GM12875 (cell line): Measurements from ENCODE around the gene UBE4A.

Source experiments
- H3K4me3 ChIP-seq: one replicate; pipeline ENCODE4 v1.5.1; 2011; ENCODE audit warnings: low read depth, low read length, control low read depth
- CTCF ChIP-seq: IDR thresholded peaks from 2 replicates; pipeline ENCODE4 v1.5.1; 2011; ENCODE audit warnings: low read depth, mild to moderate bottlenecking, control low read depth, inconsistent platforms, low read length, moderate library complexity, borderline replicate concordance; ENCODE audit not compliant: insufficient read depth

The UBE4A gene

GRCh38 chr11:118437208-118438125, 78.1 kb downstream of the UBE4A start:
- H3K4me3 ChIP-seq = peak overlapping the region; percentile 93
- no peak for TF ChIP-seq CTCF

GRCh38 chr11:118438314-118438931, 79.0 kb downstream of the UBE4A start:
- peak overlapping the region; percentile 93 for H3K4me3 ChIP-seq

GRCh38 chr11:118439646-118440045, 80.2 kb downstream of the UBE4A start:
- H3K4me3 ChIP-seq = no peak overlapping the region

More at GRCh38 chr11:118438314-118438931, 79.0 kb downstream of the UBE4A start:
- no peak for TF ChIP-seq CTCF

GRCh38 chr11:118441770-118442275, 82.4 kb downstream of the UBE4A start:
- no peak overlapping the region for H3K4me3 ChIP-seq
- TF ChIP-seq CTCF = no peak

More at GRCh38 chr11:118439646-118440045, 80.2 kb downstream of the UBE4A start:
- TF ChIP-seq CTCF = no peak

DNA sequence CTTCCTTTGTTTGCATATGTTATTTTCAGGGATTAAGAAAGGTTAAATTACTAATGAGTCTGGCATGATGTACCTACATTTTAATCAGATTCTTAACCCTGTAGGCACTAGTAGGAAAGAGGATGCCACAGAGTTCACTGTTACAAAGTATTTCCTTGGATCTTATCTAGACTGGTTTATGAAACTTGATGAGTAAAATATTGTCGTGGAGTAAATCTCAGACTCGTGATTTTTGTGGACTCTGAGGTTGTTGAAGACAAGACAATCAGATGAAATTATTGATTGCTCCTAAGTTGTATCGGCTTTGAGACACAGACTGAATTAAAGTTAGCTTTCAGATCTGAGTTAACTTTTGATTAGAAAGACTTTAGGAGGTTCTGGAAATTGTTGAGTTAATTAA, 82.9 kb downstream of the UBE4A start:
- H3K4me3 ChIP-seq = no peak overlapping the region
- TF ChIP-seq CTCF = no peak

DNA sequence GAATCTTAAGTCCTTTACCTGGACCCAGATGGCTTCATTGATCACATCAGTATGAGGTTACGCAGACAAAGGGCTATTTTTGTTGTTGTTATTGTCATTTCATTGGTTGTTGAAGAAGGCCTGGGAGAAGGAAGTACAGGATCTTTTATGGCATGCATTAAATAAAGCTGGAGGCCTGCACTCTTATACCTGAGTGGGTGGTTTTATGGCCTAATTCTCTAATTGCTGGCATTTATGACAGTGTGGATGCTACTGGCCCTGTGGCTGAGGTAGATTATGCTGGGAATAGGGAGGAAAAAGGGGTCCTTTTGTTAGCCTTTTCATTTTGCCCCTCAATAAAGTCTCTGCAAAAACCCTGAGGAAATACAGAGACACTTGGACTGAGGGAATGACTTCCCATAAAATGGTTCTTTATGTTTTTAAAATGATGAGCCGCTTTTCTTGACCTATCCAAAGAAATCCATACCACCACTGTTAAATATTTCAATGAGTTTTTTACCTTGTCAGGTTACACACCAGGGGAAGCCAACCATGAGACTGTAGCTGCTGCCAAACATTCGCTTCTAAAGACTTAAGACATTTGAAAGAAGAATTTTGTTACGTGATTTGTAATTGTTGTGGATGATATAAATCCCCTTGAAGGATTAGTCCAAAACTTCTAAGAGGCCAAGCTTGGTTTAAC, 83.6 kb downstream of the UBE4A start:
- no peak overlapping the region for H3K4me3 ChIP-seq
- no peak for TF ChIP-seq CTCF
